ENCODE measurements around the gene DPEP1. TPM values are rescaled to one million over a fixed set of nuclear protein-coding genes. Genes with fewer than 3 reads are reported as not detected.

The DPEP1 gene
- total RNA-seq, 1 experiment from 2014 or later = 1.7 TPM

GRCh38 chr16:89678258-89678657 is 64.8 kb downstream of the DPEP1 start:
- H3K4me3 ChIP-seq = no peak overlapping the region
- peak in 1 of 2 experiments; percentile 32 for DNase-seq
- no peaks in the 10 kb centered on the region for H3K27me3 ChIP-seq
- no peaks in the 10 kb centered on the region for H3K36me3 ChIP-seq
- H3K4me1 ChIP-seq = no peaks in the 10 kb centered on the region
- peaks cover 19% of the 10 kb centered on the region for H3K9me3 ChIP-seq (replicated peaks)
- H3K27ac ChIP-seq = no peak overlapping the region

- DNase-seq = no peak
- no peaks in the 10 kb centered on the region for H3K27me3 ChIP-seq
- no peak overlapping the region for H3K27ac ChIP-seq
- 0 out of 2 replicates have a peak, but pooled peaks cover 3% of the 10 kb centered on the region for H3K4me1 ChIP-seq
- no peak overlapping the region for H3K4me3 ChIP-seq
- peaks cover 4% of the 10 kb centered on the region; the same call in 1 of the 2 replicates for H3K9me3 ChIP-seq (replicated peaks)
- peaks cover 16% of the 10 kb centered on the region; the same call in 1 of the 2 replicates for H3K36me3 ChIP-seq
These were observed 72.5 kb downstream of the DPEP1 start for GRCh38 chr16:89685916-89686315.

- peaks cover 20% of the 10 kb centered on the region for H3K36me3 ChIP-seq
- H3K9me3 ChIP-seq (replicated peaks) = peaks cover 4% of the 10 kb centered on the region; the same call in 1 of the 2 replicates
- DNase-seq = peak; percentile 94 to 96
- H3K4me1 ChIP-seq = 0 out of 2 replicates have a peak, but pooled peaks cover 3% of the 10 kb centered on the region
- H3K27me3 ChIP-seq = no peaks in the 10 kb centered on the region
- H3K27ac ChIP-seq = peak within 1 kb of the TSS; percentile 90
- H3K4me3 ChIP-seq = peak within 1 kb of the TSS; percentile 84
These were observed 73.2 kb downstream of the DPEP1 start, which contains the start of gene CDK10 for GRCh38 chr16:89686520-89687091. Gene CDK10 (plus strand): TSS chr16:89686689. CDS start chr16:89686711, 22 bp downstream.

- 0 out of 2 replicates have a peak, but pooled peaks cover 3% of the 10 kb centered on the region for H3K4me1 ChIP-seq
- peaks cover 28% of the 10 kb centered on the region for H3K36me3 ChIP-seq
- H3K4me3 ChIP-seq = peak overlapping the region; percentile 84
- no peaks in the 10 kb centered on the region for H3K27me3 ChIP-seq
- peak in 1 of 2 experiments; percentile 42 for DNase-seq
- H3K9me3 ChIP-seq (replicated peaks) = peaks cover 4% of the 10 kb centered on the region; the same call in 1 of the 2 replicates
- peak overlapping the region; percentile 90 for H3K27ac ChIP-seq
These were observed 73.9 kb downstream of the DPEP1 start for GRCh38 chr16:89687092-89687940.

Other genes starting within 250 kb of the DPEP1 start
- gene ANKRD11, start 123.1 kb upstream of the DPEP1 start, total RNA-seq (2014; rRNA removed; shearing (Covaris generic)) = 105 and 116 TPM in 2 replicates
- gene SPG7, start 105.2 kb upstream of the DPEP1 start, total RNA-seq (2014; rRNA removed; shearing (Covaris generic)) = 137 and 161 TPM in 2 replicates
- gene RPL13, start 53.0 kb upstream of the DPEP1 start, total RNA-seq (2014; rRNA removed; shearing (Covaris generic)) = 5,665 and 6,596 TPM in 2 replicates
- gene CPNE7, start 37.9 kb upstream of the DPEP1 start, total RNA-seq (2014; rRNA removed; shearing (Covaris generic)) = not detected in 2 replicates
- 71.1 and 75.6 TPM in 2 replicates for gene CHMP1A, start 44.1 kb downstream of the DPEP1 start, total RNA-seq (2014; rRNA removed; shearing (Covaris generic))
- gene SPATA33, start 44.2 kb downstream of the DPEP1 start, total RNA-seq (2014; rRNA removed; shearing (Covaris generic)) = 9.9 and 12.7 TPM in 2 replicates
- 29.0 and 35.1 TPM in 2 replicates for gene CDK10, start 73.0 kb downstream of the DPEP1 start, total RNA-seq (2014; rRNA removed; shearing (Covaris generic))
- 6.0 and 7.2 TPM in 2 replicates for gene SPATA2L, start 88.1 kb downstream of the DPEP1 start, total RNA-seq (2014; rRNA removed; shearing (Covaris generic))
- 2.2 and 2.5 TPM in 2 replicates for gene VPS9D1, start 107.3 kb downstream of the DPEP1 start, total RNA-seq (2014; rRNA removed; shearing (Covaris generic))
- 12.2 and 13.3 TPM in 2 replicates for gene ZNF276, start 107.9 kb downstream of the DPEP1 start, total RNA-seq (2014; rRNA removed; shearing (Covaris generic))
- 46.1 and 60.2 TPM in 2 replicates for gene FANCA, start 203.0 kb downstream of the DPEP1 start, total RNA-seq (2014; rRNA removed; shearing (Covaris generic))
- gene SPIRE2, start 214.8 kb downstream of the DPEP1 start, total RNA-seq (2014; rRNA removed; shearing (Covaris generic)) = 1.5 and 2.7 TPM in 2 replicates